ENCODE measurements around the gene NFYC. TPM values are rescaled to one million over a fixed set of nuclear protein-coding genes. Genes with fewer than 3 reads are reported as not detected.

Gene NFYC
- total RNA-seq, 2 experiments from 2014 or later: 65.0 to 66.6 TPM

DNA sequence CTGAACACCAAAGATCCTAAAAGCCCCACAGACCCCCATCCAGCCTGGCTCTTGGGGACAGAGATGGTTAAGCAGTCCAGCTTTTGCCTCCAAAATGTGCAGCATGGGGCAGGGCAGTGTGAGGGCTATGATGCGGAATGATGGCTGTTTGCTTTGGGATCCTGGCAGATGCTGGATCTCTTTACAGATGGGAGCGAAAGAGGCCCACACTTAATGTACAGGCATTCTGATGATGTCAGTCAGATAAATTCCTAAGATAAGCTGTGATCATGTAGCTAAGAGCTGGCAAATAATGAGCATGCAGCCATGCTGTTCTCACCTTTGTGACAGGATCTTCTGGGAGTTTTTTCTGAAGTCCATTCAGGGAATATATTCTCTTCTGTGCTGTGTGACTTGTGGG is 74.5 kb downstream of the NFYC start:
- no peaks in the 10 kb centered on the region for H3K27me3 Mint-ChIP-seq
- no peaks in the 10 kb centered on the region for H3K9me3 Mint-ChIP-seq
- POLR2A ChIA-PET: interaction anchor here (1.1 kb wide), 1 partner anchor 75 kb away, joined by 3 read pairs; no protein-coding TSS in a partner anchor
- DNase-seq (no peak), ATAC-seq (ENCODE audit: low read depth) (no peak)
- no peak overlapping the region for H3K4me3 Mint-ChIP-seq
- peaks cover 47% of the 10 kb centered on the region for H3K4me1 Mint-ChIP-seq
- H3K27ac Mint-ChIP-seq: no peak overlapping the region
- peaks cover 58% of the 10 kb centered on the region for H3K36me3 Mint-ChIP-seq

DNA sequence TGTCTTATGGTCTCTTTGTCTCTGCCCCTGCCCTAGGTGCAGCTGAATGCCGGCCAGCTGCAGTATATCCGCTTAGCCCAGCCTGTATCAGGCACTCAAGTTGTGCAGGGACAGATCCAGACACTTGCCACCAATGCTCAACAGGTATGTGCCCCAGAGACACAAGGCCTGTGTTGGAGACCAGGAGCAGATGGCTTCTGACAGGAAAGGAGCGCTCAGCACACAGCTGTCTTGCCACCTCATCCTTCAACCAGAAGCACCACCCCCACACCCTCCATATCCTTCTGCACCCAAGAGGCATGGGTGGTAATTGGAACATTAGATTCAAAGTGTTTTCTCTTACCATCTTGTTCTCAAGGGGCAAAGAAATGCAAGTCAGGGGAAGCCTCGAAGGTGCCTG is 75.1 kb downstream of the NFYC start:
- no peak overlapping the region for H3K27ac Mint-ChIP-seq
- no peak overlapping the region for H3K4me3 Mint-ChIP-seq
- H3K36me3 Mint-ChIP-seq: peaks cover 55% of the 10 kb centered on the region
- POLR2A ChIA-PET: interaction anchor here (1.1 kb wide), 1 partner anchor 75 kb away, joined by 3 read pairs; no protein-coding TSS in a partner anchor
- ATAC-seq (ENCODE audit: low read depth) (no peak), DNase-seq (no peak)
- no peaks in the 10 kb centered on the region for H3K9me3 Mint-ChIP-seq
- H3K4me1 Mint-ChIP-seq: peaks cover 46% of the 10 kb centered on the region
- no peaks in the 10 kb centered on the region for H3K27me3 Mint-ChIP-seq

GRCh38 chr1:40768146-40768990 is 76.9 kb downstream of the NFYC start:
- no peak for DNase-seq
- no peak overlapping the region for H3K27ac Mint-ChIP-seq
- POLR2A ChIA-PET: no interaction called here
- H3K27me3 Mint-ChIP-seq: no peaks in the 10 kb centered on the region
- H3K4me1 Mint-ChIP-seq: peaks cover 39% of the 10 kb centered on the region
- peaks cover 49% of the 10 kb centered on the region for H3K36me3 Mint-ChIP-seq
- H3K4me3 Mint-ChIP-seq: no peak overlapping the region
- ATAC-seq (ENCODE audit: low read depth): no peak
- H3K9me3 Mint-ChIP-seq: no peaks in the 10 kb centered on the region

- Mint-ChIP-seq H3K4me3 (peak overlapping the region; percentile 31), H3K4me1 (peaks cover 32% of the 10 kb centered on the region), H3K27ac (peak overlapping the region; percentile 78), H3K36me3 (peaks cover 40% of the 10 kb centered on the region), H3K27me3 (no peaks in the 10 kb centered on the region), H3K9me3 (no peaks in the 10 kb centered on the region)
- ATAC-seq (ENCODE audit: low read depth) (no peak), DNase-seq (no peak)
- POLR2A ChIA-PET: interaction anchor here (0.7 to 1.6 kb wide), 3 partner anchors 25 to 78 kb away, joined by 3 to 4 read pairs (median 3); partner anchors contain the start of gene NFYC
Measured at GRCh38 chr1:40769815-40770214, 78.3 kb downstream of the NFYC start.

DNA sequence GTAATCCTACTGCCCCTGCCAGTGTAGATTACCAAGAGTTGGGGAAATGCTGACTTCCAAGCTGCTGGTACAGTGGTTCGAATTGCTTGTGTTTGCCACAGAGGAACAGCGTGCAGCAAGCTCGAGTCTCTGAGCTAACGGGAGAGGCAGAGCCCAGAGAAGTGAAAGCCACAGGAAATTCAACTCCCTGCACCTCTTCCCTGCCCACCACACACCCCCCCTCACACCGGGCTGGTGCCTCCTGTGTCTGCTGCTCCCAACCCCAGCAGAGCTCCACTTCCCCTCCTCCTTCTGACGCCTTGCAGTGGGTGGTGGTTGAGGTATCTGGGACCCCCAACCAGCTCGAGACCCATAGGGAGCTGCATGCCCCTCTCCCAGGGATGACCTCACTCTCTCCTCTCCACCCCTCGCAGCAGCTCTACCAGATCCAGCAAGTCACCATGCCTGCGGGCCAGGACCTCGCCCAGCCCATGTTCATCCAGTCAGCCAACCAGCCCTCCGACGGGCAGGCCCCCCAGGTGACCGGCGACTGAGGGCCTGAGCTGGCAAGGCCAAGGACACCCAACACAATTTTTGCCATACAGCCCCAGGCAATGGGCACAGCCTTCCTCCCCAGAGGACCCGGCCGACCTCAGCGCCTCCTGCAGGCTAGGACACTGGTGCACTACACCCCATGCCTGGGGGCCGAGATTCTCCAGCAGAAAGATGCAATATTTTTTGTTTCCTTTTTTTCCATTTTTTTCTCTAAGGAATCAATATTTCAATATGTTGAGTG is 79.0 kb downstream of the NFYC start:
- POLR2A ChIA-PET: interaction anchor here (0.7 to 1.6 kb wide), 4 partner anchors 24 to 92 kb away, joined by 3 to 4 read pairs (median 3); partner anchors contain the start of genes CITED4 and NFYC
- H3K4me3 Mint-ChIP-seq: peak overlapping the region; percentile 33
- no peaks in the 10 kb centered on the region for H3K27me3 Mint-ChIP-seq
- H3K36me3 Mint-ChIP-seq: peaks cover 37% of the 10 kb centered on the region
- H3K27ac Mint-ChIP-seq: peak overlapping the region; percentile 78
- peak; percentile 32 for ATAC-seq (ENCODE audit: low read depth)
- no peaks in the 10 kb centered on the region for H3K9me3 Mint-ChIP-seq
- no peak for DNase-seq
- H3K4me1 Mint-ChIP-seq: peaks cover 27% of the 10 kb centered on the region

DNA sequence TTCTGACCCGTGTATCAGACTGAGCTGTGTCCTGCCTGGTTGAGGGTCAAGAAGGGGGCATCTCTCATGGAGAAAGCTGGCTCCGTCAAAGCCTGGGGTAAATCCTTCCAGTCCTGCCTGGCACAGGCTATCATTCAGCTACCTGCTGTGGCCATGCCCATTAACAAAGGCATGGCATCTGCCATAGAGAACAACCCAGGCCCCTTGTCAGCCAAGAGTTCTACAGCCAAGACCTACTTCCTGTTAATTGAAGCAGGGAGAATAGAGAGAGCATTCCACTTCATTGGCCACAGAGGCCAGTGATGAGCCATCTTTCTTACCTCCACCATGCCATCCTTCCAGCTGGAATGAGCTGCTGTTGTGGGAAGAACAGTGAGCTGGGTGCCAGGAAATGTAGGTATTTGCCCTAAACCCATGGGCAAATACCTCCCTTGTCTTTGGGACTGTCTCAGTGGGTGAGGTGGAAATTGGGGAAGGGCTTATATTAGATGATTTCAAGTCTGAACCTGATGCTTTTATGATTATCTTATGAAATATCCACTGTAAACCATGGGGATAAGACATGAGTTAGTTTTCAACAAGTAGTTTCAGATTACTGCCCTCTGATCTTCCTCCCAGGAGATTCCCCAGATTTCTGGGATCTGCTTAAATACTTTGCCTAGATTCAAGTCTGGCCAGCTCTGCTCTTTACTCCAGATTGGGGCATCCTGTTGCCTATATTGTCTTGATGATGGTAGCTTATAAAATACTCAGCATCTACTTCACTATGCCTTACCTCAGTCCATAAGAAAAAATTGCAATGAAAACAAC is 80.8 kb downstream of the NFYC start:
- H3K9me3 Mint-ChIP-seq: peaks cover 2% of the 10 kb centered on the region
- H3K4me1 Mint-ChIP-seq: peaks cover 25% of the 10 kb centered on the region
- H3K27me3 Mint-ChIP-seq: no peaks in the 10 kb centered on the region
- DNase-seq (no peak), ATAC-seq (ENCODE audit: low read depth) (no peak)
- H3K27ac Mint-ChIP-seq: peak overlapping the region; percentile 20
- peaks cover 40% of the 10 kb centered on the region for H3K36me3 Mint-ChIP-seq
- no peak overlapping the region for H3K4me3 Mint-ChIP-seq
- POLR2A ChIA-PET: interaction anchor here (0.6 to 0.8 kb wide), 3 partner anchors 10 to 574 kb away, joined by 3 to 4 read pairs (median 3); no protein-coding TSS in a partner anchor

DNA sequence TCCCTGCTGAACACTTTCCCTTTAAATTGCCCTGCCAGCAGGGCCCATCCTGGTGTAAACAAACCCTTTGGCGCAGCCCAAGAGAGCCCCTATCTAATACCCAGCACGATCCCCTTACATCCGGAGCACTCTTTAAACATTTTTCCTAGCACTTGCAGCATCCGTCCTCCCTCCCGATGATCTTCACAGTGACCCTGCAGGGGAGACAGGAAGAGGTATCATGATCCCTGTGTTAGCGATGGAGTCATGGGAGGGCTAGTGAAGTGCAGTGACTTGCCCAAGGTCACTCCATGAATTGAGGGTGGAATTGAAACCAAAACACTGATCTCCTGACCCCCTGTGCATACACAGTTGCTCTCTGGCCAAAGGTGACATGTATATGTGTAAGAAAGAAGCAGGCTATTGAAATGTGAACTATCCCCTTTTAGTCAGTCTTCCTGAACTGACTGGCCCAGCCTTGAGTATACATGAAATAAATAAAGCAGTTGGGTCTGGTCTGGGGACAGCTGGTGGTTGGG is 82.3 kb downstream of the NFYC start:
- no peak for ATAC-seq (ENCODE audit: low read depth)
- Mint-ChIP-seq H3K4me3 (no peak overlapping the region), H3K9me3 (peaks cover 2% of the 10 kb centered on the region), H3K36me3 (peaks cover 36% of the 10 kb centered on the region), H3K4me1 (peaks cover 30% of the 10 kb centered on the region), H3K27me3 (no peaks in the 10 kb centered on the region), H3K27ac (peak overlapping the region; percentile 7)
- POLR2A ChIA-PET: interaction anchor here (1.2 to 2.5 kb wide), 5 partner anchors 9 to 88 kb away, joined by 3 to 15 read pairs (median 7); partner anchors contain the start of gene CITED4
- DNase-seq: no peak

DNA sequence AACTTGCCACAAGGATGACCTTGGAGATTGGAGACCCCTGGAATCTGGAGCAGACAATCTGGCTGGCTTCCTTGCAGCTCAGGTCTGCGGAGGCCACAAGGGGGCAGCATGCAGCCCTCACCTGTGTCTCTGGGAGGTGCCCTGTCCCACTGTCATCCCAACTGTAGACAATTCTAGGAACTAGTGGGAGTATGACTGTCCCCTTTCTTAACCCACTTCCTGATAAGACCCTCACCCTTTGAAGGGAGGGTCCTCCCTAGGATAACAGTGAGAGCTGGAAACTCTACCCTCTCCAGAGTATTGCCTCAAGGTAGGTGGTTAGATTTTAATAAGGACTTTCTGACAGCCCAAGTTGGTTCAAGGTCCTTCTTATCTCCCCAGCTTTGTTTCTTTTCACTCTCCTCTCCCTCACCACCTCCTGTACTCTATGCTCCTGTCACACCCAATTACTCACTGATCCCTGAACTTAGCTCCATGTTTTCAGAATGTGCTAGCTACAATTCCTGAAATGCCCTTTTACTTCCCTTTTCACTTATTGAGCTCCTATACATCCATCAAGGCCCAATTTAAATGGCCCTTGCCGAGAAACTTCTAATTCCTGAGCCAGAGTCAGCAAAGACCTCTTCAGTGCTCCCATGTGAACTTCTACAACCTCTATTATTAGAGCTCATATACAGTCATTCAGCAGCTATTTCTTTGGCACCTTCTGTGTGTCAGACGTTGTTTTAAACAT is 82.9 kb downstream of the NFYC start:
- peak overlapping the region; percentile 18 for H3K27ac Mint-ChIP-seq
- peaks cover 2% of the 10 kb centered on the region for H3K9me3 Mint-ChIP-seq
- POLR2A ChIA-PET: interaction anchor here (1.2 to 2.5 kb wide), 7 partner anchors 8 to 178 kb away, joined by 3 to 15 read pairs (median 7); partner anchors contain the start of gene CITED4

DNA sequence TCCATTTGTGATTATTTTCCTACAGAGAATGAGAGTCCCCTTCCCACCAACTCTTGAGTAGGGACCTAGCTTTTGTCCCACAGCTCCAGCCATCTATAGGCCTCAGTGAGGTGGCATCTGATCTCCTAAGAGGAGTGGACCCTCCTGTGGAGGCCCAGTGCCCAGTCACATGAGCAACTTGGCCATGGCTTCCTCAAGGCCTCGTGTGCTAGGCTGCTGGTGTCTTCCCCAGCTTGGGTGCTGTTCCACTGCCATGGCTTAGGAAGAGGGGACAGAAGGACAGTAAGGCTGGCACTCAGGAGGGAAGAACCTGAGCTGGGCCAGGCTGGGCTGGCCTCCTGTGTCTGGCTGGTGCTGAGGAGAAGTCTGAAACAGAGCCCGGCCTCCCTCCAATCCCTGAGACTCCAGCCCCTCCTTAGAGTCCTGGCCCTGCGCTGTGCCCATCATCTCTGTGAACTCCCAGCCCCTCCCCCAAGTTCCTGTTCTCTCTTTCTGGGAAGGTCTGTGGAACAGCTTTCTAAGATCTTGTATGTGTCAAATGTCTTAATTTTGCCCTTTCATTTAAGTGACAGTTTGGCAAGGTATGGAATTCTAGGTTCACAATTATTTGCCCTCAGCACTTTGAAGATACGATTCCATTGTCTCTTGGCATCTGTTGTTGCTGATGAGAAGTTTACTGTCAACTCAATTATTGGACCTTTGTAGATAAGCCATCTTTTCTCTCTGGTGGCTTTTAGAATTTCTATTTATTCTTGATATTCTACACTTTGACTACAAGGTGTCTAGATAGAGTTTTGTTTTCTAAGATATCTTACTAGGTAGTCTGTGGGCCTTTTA is 85.0 kb downstream of the NFYC start:
- no peak overlapping the region for H3K27ac Mint-ChIP-seq

More for the DNA sequence above, 82.9 kb downstream of the NFYC start:
- DNase-seq (peak; percentile 78), ATAC-seq (ENCODE audit: low read depth) (peak; percentile 62)
- no peaks in the 10 kb centered on the region for H3K27me3 Mint-ChIP-seq
- no peak overlapping the region for H3K4me3 Mint-ChIP-seq
- H3K4me1 Mint-ChIP-seq: peaks cover 28% of the 10 kb centered on the region
- H3K36me3 Mint-ChIP-seq: peaks cover 32% of the 10 kb centered on the region

DNA sequence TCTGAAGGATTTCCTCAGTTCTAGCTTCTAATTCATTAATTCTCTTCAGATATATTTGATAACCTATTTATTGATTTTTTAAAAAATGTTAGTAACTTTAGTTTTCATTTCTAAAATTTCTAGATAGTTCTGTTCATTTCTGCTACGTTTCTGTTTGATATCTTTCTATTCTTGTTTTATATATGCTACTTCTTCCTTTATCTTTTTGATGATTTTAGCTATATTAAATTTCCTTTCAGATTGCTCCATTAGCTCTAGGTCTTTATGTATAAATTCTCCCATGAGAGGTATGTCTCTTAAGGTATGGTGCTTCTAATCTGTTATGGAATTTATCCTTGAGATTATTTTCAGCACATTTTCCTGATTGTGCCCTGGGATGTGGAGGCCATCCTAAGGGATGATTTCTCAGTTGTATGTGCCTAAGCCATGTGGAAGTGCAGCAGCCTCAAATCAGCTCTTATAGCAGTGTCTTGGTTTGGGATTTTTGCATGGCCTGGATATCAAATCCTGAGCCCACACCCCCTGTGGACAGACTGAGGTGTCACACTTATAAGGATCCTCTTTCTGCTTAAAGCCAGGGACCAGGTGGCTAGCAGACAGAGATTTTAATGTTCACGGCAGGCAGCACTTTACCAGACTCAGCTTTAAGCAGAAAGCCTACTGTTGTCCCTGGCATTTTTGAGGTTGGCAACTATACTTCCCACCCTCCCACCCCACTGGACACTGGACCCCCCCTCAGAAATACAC is 85.9 kb downstream of the NFYC start:
- Mint-ChIP-seq H3K36me3 (peaks cover 28% of the 10 kb centered on the region), H3K4me3 (no peak overlapping the region), H3K9me3 (peaks cover 2% of the 10 kb centered on the region), H3K27me3 (peaks cover 8% of the 10 kb centered on the region), H3K4me1 (peaks cover 23% of the 10 kb centered on the region), H3K27ac (no peak overlapping the region)
- POLR2A ChIA-PET: interaction anchor here (1.0 kb wide), 1 partner anchor 68 kb away, joined by 4 read pairs; no protein-coding TSS in a partner anchor
- DNase-seq: no peak
- no peak for ATAC-seq (ENCODE audit: low read depth)

More for the DNA sequence above, 85.0 kb downstream of the NFYC start:
- H3K4me3 Mint-ChIP-seq: no peak overlapping the region
- peaks cover 2% of the 10 kb centered on the region for H3K9me3 Mint-ChIP-seq
- H3K27me3 Mint-ChIP-seq: no peaks in the 10 kb centered on the region
- peaks cover 23% of the 10 kb centered on the region for H3K4me1 Mint-ChIP-seq
- no peak for ATAC-seq (ENCODE audit: low read depth)
- no peak for DNase-seq
- POLR2A ChIA-PET: interaction anchor here (0.9 to 2.5 kb wide), 4 partner anchors 14 to 85 kb away, joined by 3 to 9 read pairs (median 4); partner anchors contain the start of gene NFYC
- H3K36me3 Mint-ChIP-seq: peaks cover 28% of the 10 kb centered on the region

Measured in activated naive CD8-positive, alpha-beta T cell treated with anti-CD3 and anti-CD28 coated beads, Interleukin-2, amount 10 ng/mL, durations not matched to agents 7 days and 5 days (primary cell).